ENCODE measurements around the gene GPC3. TPM values are rescaled to one million over a fixed set of nuclear protein-coding genes. Genes with fewer than 3 reads are reported as not detected.

Gene GPC3
- total RNA-seq, 5 donors from 2014 or later (not counting 1 experiment from before 2014, with no cell fraction given): 0.72 to 1.5 (median 1.1) TPM

GRCh38 chrX:133669214-133669613 is 316.2 kb downstream of the GPC3 start:
- WGBS (ENCODE audit: insufficient coverage): no CpG with 5 or more reads among the region's 5 CpGs
- ChIA-PET POLR2A (no interaction called here), CTCF (no interaction called here)

GRCh38 chrX:133668225-133668931 is 317.0 kb downstream of the GPC3 start:
- no peak overlapping the region for H3K27ac ChIP-seq (ENCODE audit: low read length)
- ChIA-PET POLR2A (no interaction called here), CTCF (no interaction called here)
- Mint-ChIP-seq H3K4me1 (no peaks in the 10 kb centered on the region), H3K27me3 (peaks cover 0 to 23% of the 10 kb centered on the region in 2 donors), H3K27ac (no peak overlapping the region), H3K9me3 (no peaks in the 10 kb centered on the region), H3K4me3 (no peak overlapping the region), H3K36me3 (no peaks in the 10 kb centered on the region)
- no peaks in the 10 kb centered on the region for H3K4me1 ChIP-seq (ENCODE audit: control insufficient read depth in 1 of 2, extremely low read depth in 1 of 2, insufficient read depth in 2 of 2, low read length in 2 of 2)
- no peaks in the 10 kb centered on the region for H3K9me3 ChIP-seq
- H3K4me3 ChIP-seq (ENCODE audit: control insufficient read depth in 1 of 2, extremely low read depth in 1 of 2, low read length in 1 of 2): no peak overlapping the region
- no peaks in the 10 kb centered on the region for H3K36me3 ChIP-seq (ENCODE audit: control insufficient read depth in 2 of 2, extremely low read depth in 1 of 2, insufficient read depth in 1 of 2, low read length in 1 of 2)
- no CpG with 5 or more reads among the region's 3 CpGs for WGBS (ENCODE audit: insufficient coverage)
- DNase-seq (no peak), ATAC-seq (replicated peaks in 1 of 4) (no peak)
- H3K27me3 ChIP-seq (replicated peaks in 1 of 2; ENCODE audit: control insufficient read depth in 2 of 2, extremely low read depth in 1 of 2, insufficient read depth in 2 of 2, low read length in 1 of 2): no peaks in the 10 kb centered on the region

More at GRCh38 chrX:133669214-133669613, 316.2 kb downstream of the GPC3 start:
- ATAC-seq (replicated peaks in 1 of 4) (no peak), DNase-seq (no peak)
- Mint-ChIP-seq H3K9me3 (no peaks in the 10 kb centered on the region), H3K4me1 (no peaks in the 10 kb centered on the region), H3K27me3 (peaks cover 0 to 25% of the 10 kb centered on the region in 2 donors), H3K36me3 (no peaks in the 10 kb centered on the region), H3K4me3 (no peak overlapping the region), H3K27ac (no peak overlapping the region)
- Histone ChIP-seq H3K27me3 (replicated peaks in 1 of 2; ENCODE audit: control insufficient read depth in 2 of 2, extremely low read depth in 1 of 2, insufficient read depth in 2 of 2, low read length in 1 of 2) (no peaks in the 10 kb centered on the region), H3K27ac (ENCODE audit: low read length) (no peak overlapping the region), H3K4me1 (ENCODE audit: control insufficient read depth in 1 of 2, extremely low read depth in 1 of 2, insufficient read depth in 2 of 2, low read length in 2 of 2) (no peaks in the 10 kb centered on the region), H3K36me3 (ENCODE audit: control insufficient read depth in 2 of 2, extremely low read depth in 1 of 2, insufficient read depth in 1 of 2, low read length in 1 of 2) (no peaks in the 10 kb centered on the region), H3K4me3 (ENCODE audit: control insufficient read depth in 1 of 2, extremely low read depth in 1 of 2, low read length in 1 of 2) (no peak overlapping the region), H3K9me3 (no peaks in the 10 kb centered on the region)

GRCh38 chrX:133666256-133666655 is 319.1 kb downstream of the GPC3 start:
- no peak for DNase-seq
- ATAC-seq (replicated peaks in 1 of 4): no peak
- H3K4me1 ChIP-seq (ENCODE audit: control insufficient read depth in 1 of 2, extremely low read depth in 1 of 2, insufficient read depth in 2 of 2, low read length in 2 of 2): no peaks in the 10 kb centered on the region
- ChIA-PET POLR2A (no interaction called here), CTCF (no interaction called here)
- Mint-ChIP-seq H3K27ac (no peak overlapping the region), H3K27me3 (peaks cover 0 to 21% of the 10 kb centered on the region in 2 donors), H3K36me3 (no peaks in the 10 kb centered on the region), H3K9me3 (no peaks in the 10 kb centered on the region), H3K4me1 (no peaks in the 10 kb centered on the region), H3K4me3 (no peak overlapping the region)
- no peaks in the 10 kb centered on the region for H3K27me3 ChIP-seq (replicated peaks in 1 of 2; ENCODE audit: control insufficient read depth in 2 of 2, extremely low read depth in 1 of 2, insufficient read depth in 2 of 2, low read length in 1 of 2)
- H3K36me3 ChIP-seq (ENCODE audit: control insufficient read depth in 2 of 2, extremely low read depth in 1 of 2, insufficient read depth in 1 of 2, low read length in 1 of 2): no peaks in the 10 kb centered on the region
- H3K27ac ChIP-seq (ENCODE audit: low read length): no peak overlapping the region
- H3K4me3 ChIP-seq (ENCODE audit: control insufficient read depth in 1 of 2, extremely low read depth in 1 of 2, low read length in 1 of 2): no peak overlapping the region
- H3K9me3 ChIP-seq: no peaks in the 10 kb centered on the region

DNA sequence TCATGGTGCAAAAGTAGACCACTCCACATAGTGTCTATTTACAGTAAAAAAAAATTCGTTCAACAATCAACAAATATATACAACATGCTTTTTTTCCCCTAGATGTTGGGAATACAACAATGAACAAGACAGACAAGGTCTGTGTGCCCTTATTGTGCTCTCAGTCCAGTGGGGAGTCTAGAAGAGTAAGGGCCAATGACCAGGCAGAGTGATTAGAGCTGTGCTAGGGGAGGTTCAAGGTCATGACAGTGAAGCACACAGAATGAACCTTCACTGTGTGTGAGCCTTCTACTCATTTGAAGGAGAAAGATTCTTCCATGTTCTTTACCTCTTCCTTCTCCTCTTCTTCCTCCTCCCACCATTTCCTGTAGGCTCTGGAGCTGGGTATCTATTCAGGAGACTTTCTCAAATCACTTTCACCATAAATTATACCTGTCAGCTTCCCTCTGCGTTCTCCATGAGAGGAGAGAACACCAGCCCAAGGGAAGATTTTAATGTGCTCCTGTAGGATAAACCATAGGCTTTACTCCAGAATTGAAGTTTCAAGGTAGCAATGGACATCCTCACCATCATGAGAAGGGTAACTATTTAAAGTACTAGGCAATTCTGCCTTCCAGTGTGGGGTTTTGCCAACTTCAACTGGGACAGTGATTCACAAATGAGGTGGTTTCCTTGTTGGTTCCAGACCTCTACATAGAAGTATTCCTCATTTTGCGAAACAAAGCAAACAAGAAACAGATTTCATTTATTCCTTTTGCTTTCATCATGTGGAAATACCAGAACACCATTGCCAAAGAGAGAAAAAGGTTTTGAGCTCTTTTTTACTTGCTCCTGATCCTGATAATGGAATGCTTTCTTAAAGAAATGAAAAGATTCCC is 323.2 kb downstream of the GPC3 start:
- Histone ChIP-seq H3K9me3 (no peaks in the 10 kb centered on the region), H3K27ac (ENCODE audit: low read length) (no peak overlapping the region), H3K4me3 (ENCODE audit: control insufficient read depth in 1 of 2, extremely low read depth in 1 of 2, low read length in 1 of 2) (no peak overlapping the region), H3K36me3 (ENCODE audit: control insufficient read depth in 2 of 2, extremely low read depth in 1 of 2, insufficient read depth in 1 of 2, low read length in 1 of 2) (no peaks in the 10 kb centered on the region), H3K27me3 (replicated peaks in 1 of 2; ENCODE audit: control insufficient read depth in 2 of 2, extremely low read depth in 1 of 2, insufficient read depth in 2 of 2, low read length in 1 of 2) (no peaks in the 10 kb centered on the region), H3K4me1 (ENCODE audit: control insufficient read depth in 1 of 2, extremely low read depth in 1 of 2, insufficient read depth in 2 of 2, low read length in 2 of 2) (no peaks in the 10 kb centered on the region)
- Mint-ChIP-seq H3K4me3 (no peak overlapping the region), H3K36me3 (no peaks in the 10 kb centered on the region), H3K9me3 (no peaks in the 10 kb centered on the region), H3K4me1 (no peaks in the 10 kb centered on the region), H3K27ac (no peak overlapping the region), H3K27me3 (peaks cover 0 to 9% of the 10 kb centered on the region in 2 donors)
- no peak for ATAC-seq (replicated peaks in 1 of 4)
- ChIA-PET CTCF (interaction anchor here in 1 of 2 donors (0.5 kb wide), 1 partner anchor 79 kb away, joined by 3 read pairs; no protein-coding TSS in a partner anchor), POLR2A (no interaction called here)
- DNase-seq: no peak
- no CpG with 5 or more reads among the region's 3 CpGs for WGBS (ENCODE audit: insufficient coverage)

DNA sequence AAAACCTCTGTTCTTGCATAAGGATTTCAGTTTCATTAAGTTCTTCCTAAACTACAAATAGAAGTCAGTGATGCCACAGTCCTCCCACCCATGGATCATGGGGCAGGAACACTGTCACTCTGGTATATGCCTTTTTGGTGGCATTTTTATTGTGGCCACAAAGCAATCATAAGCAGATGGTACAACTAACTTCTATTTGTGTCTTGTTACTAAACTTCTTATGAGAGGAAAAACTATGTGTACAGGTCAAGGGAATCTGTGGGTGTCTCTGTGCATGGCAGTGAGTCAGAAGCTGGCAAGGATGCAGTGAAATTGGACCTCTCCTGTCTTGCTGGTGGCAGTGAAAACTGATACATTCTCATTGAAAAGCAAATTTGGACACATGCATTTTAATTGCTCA is 325.1 kb downstream of the GPC3 start:
- no peak overlapping the region for H3K4me3 ChIP-seq (ENCODE audit: control insufficient read depth in 1 of 2, extremely low read depth in 1 of 2, low read length in 1 of 2)
- H3K27ac ChIP-seq (ENCODE audit: low read length): no peak overlapping the region
- Mint-ChIP-seq H3K36me3 (no peaks in the 10 kb centered on the region), H3K27me3 (peaks cover 0 to 9% of the 10 kb centered on the region in 2 donors), H3K4me1 (no peaks in the 10 kb centered on the region), H3K27ac (no peak overlapping the region), H3K4me3 (no peak overlapping the region), H3K9me3 (no peaks in the 10 kb centered on the region)
- DNase-seq (no peak), ATAC-seq (replicated peaks in 1 of 4) (no peak)
- CTCF ChIA-PET: no interaction called here
- H3K36me3 ChIP-seq (ENCODE audit: control insufficient read depth in 2 of 2, extremely low read depth in 1 of 2, insufficient read depth in 1 of 2, low read length in 1 of 2): no peaks in the 10 kb centered on the region
- H3K4me1 ChIP-seq (ENCODE audit: control insufficient read depth in 1 of 2, extremely low read depth in 1 of 2, insufficient read depth in 2 of 2, low read length in 2 of 2): no peaks in the 10 kb centered on the region
- H3K27me3 ChIP-seq (replicated peaks in 1 of 2; ENCODE audit: control insufficient read depth in 2 of 2, extremely low read depth in 1 of 2, insufficient read depth in 2 of 2, low read length in 1 of 2): no peaks in the 10 kb centered on the region
- POLR2A ChIA-PET: no interaction called here
- H3K9me3 ChIP-seq: no peaks in the 10 kb centered on the region

DNA sequence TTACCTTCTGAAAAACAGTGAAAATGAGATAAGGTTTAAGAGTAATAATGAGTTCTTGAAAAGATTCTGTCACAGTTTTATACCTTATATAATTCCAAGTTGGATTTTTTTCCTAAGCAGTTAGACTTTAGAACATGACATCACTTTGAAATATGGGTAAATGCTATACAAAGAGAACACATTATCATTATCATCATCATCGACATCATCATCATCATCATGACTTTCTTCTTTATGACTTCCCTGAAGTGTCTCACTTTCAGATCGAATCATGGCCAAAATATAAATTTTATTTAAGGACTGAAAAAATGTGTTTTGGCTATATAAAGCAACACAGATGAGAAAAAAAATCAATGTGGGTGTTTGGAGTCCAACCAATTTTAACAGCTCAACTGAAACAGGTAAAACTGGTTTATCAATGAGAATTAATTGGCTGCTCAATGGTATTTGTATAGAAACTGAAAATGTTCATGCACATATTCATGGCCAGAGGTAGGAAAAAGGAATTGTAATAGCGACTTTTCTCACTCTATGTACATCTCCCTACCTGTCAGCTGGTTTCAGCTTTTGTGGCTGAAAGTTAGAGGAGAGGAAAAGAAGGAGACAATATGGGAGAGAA is 327.0 kb downstream of the GPC3 start:
- no peaks in the 10 kb centered on the region for H3K4me1 Mint-ChIP-seq
- H3K27me3 Mint-ChIP-seq: peaks cover 0 to 9% of the 10 kb centered on the region in 2 donors
- H3K27me3 ChIP-seq (replicated peaks in 1 of 2; ENCODE audit: control insufficient read depth in 2 of 2, extremely low read depth in 1 of 2, insufficient read depth in 2 of 2, low read length in 1 of 2): no peaks in the 10 kb centered on the region
- ChIA-PET POLR2A (no interaction called here), CTCF (no interaction called here)
- ATAC-seq (replicated peaks in 1 of 4): no peak
- no peak for DNase-seq
- WGBS (ENCODE audit: insufficient coverage): no CpG with 5 or more reads among the region's 3 CpGs
- H3K4me1 ChIP-seq (ENCODE audit: control insufficient read depth in 1 of 2, extremely low read depth in 1 of 2, insufficient read depth in 2 of 2, low read length in 2 of 2): no peaks in the 10 kb centered on the region
- H3K4me3 ChIP-seq (ENCODE audit: control insufficient read depth in 1 of 2, extremely low read depth in 1 of 2, low read length in 1 of 2): no peak overlapping the region
- no peak overlapping the region for H3K4me3 Mint-ChIP-seq
- H3K36me3 Mint-ChIP-seq: no peaks in the 10 kb centered on the region
- no peaks in the 10 kb centered on the region for H3K9me3 Mint-ChIP-seq
- no peaks in the 10 kb centered on the region for H3K9me3 ChIP-seq
- no peaks in the 10 kb centered on the region for H3K36me3 ChIP-seq (ENCODE audit: control insufficient read depth in 2 of 2, extremely low read depth in 1 of 2, insufficient read depth in 1 of 2, low read length in 1 of 2)
- no peak overlapping the region for H3K27ac Mint-ChIP-seq
- H3K27ac ChIP-seq (ENCODE audit: low read length): no peak overlapping the region
